Nephron progenitor cell (in vitro differentiated cells): ENCODE results near the gene ALG9.
"Not testable (repeated sequence)": the region's sequence is repeated elsewhere in the genome, so short reads cannot be mapped to it uniquely, and the experiment has no call there.

Experiments
- DNase-seq: peaks from one replicate; pipeline ENCODE4 v3.0.0; 2021
- H3K27ac Mint-ChIP-seq: 2 replicates; pipeline ENCODE4 v1.8.0; 2021; ENCODE audit warnings: mild to moderate bottlenecking, moderate library complexity, mixed read lengths
- H3K27me3 Mint-ChIP-seq: 2 replicates; pipeline ENCODE4 v1.8.0; 2021; ENCODE audit warnings: mild to moderate bottlenecking, low read depth, mixed read lengths; ENCODE audit not compliant: poor library complexity
- H3K36me3 Mint-ChIP-seq: 2 replicates; pipeline ENCODE4 v1.8.0; 2021; ENCODE audit warnings: low read depth, mixed read lengths
- H3K4me1 Mint-ChIP-seq: 2 replicates; pipeline ENCODE4 v1.8.0; 2021; ENCODE audit warnings: mixed read lengths
- H3K4me3 Mint-ChIP-seq: 2 replicates; pipeline ENCODE4 v1.8.0; 2021; ENCODE audit warnings: mild to moderate bottlenecking, moderate library complexity, mixed read lengths
- H3K9me3 Mint-ChIP-seq: 2 replicates; pipeline ENCODE4 v1.8.0; 2021; ENCODE audit warnings: mild to moderate bottlenecking, moderate library complexity, mixed read lengths
- CTCF ChIP-seq: fragments of 200-600 bp; sonication (generic); IDR thresholded peaks from 2 replicates; pipeline ENCODE4 v1.5.0; 2021; ENCODE audit warnings: antibody characterized with exemption

ALG9 gene

GRCh38 chr11:111788051-111788450 lies 83.3 kb downstream of the ALG9 start:
- DNase-seq = no peak
- Mint-ChIP-seq H3K27ac (peak overlapping the region; percentile 10), H3K4me1 (no peaks in the 10 kb centered on the region), H3K27me3 (no peaks in the 10 kb centered on the region), H3K36me3 (peaks cover 15% of the 10 kb centered on the region), H3K4me3 (no peak overlapping the region), H3K9me3 (no peaks in the 10 kb centered on the region)
- no peak for TF ChIP-seq CTCF

- no peaks in the 10 kb centered on the region for H3K27me3 Mint-ChIP-seq
- H3K9me3 Mint-ChIP-seq = no peaks in the 10 kb centered on the region
- peaks cover 15% of the 10 kb centered on the region for H3K36me3 Mint-ChIP-seq
- H3K4me1 Mint-ChIP-seq = no peaks in the 10 kb centered on the region
- H3K27ac Mint-ChIP-seq = peak overlapping the region; percentile 34
- TF ChIP-seq CTCF = no peak
- no peak for DNase-seq
- H3K4me3 Mint-ChIP-seq = no peak overlapping the region
These were observed 85.4 kb downstream of the ALG9 start for GRCh38 chr11:111785886-111786412.

GRCh38 chr11:111785076-111785475 lies 86.3 kb downstream of the ALG9 start:
- no peak overlapping the region for H3K4me3 Mint-ChIP-seq

GRCh38 chr11:111784311-111784710 lies 87.1 kb downstream of the ALG9 start:
- H3K9me3 Mint-ChIP-seq, H3K4me3 Mint-ChIP-seq, H3K4me1 Mint-ChIP-seq, H3K27me3 Mint-ChIP-seq, DNase-seq: not testable (repeated sequence)
- Mint-ChIP-seq H3K36me3 (peaks cover 15% of the 10 kb centered on the region), H3K27ac (peak overlapping the region; percentile 50)

More at GRCh38 chr11:111785076-111785475, 86.3 kb downstream of the ALG9 start:
- no peak overlapping the region for H3K27ac Mint-ChIP-seq
- TF ChIP-seq CTCF = no peak
- DNase-seq = no peak
- peaks cover 15% of the 10 kb centered on the region for H3K36me3 Mint-ChIP-seq
- no peaks in the 10 kb centered on the region for H3K4me1 Mint-ChIP-seq
- H3K9me3 Mint-ChIP-seq = no peaks in the 10 kb centered on the region
- no peaks in the 10 kb centered on the region for H3K27me3 Mint-ChIP-seq

- Mint-ChIP-seq H3K36me3 (peaks cover 15% of the 10 kb centered on the region), H3K27ac (no peak overlapping the region), H3K27me3 (no peaks in the 10 kb centered on the region), H3K4me3 (no peak overlapping the region), H3K4me1 (peaks cover 10% of the 10 kb centered on the region), H3K9me3 (no peaks in the 10 kb centered on the region)
- no peak for DNase-seq
- TF ChIP-seq CTCF = no peak
These were observed 89.2 kb downstream of the ALG9 start for GRCh38 chr11:111782109-111782741.

GRCh38 chr11:111779118-111779517 lies 92.3 kb downstream of the ALG9 start:
- DNase-seq = no peak
- peaks cover 13% of the 10 kb centered on the region for H3K4me1 Mint-ChIP-seq
- no peaks in the 10 kb centered on the region for H3K9me3 Mint-ChIP-seq

More at GRCh38 chr11:111779118-111779517, 92.3 kb downstream of the ALG9 start:
- Mint-ChIP-seq H3K27me3 (no peaks in the 10 kb centered on the region), H3K27ac (no peak overlapping the region), H3K36me3 (no peaks in the 10 kb centered on the region), H3K4me3 (no peak overlapping the region)
- TF ChIP-seq CTCF = no peak
